Measurements from ENCODE around the gene FGFBP1. TPM values are rescaled to one million over a fixed set of nuclear protein-coding genes. Genes with fewer than 3 reads are reported as not detected.
A peak's percentile ranks its signal among the peaks of the same experiment; 100 is the strongest.

Gene FGFBP1
- total RNA-seq, 4 donors from 2014 or later: 386 to 630 (median 528) TPM

DNA sequence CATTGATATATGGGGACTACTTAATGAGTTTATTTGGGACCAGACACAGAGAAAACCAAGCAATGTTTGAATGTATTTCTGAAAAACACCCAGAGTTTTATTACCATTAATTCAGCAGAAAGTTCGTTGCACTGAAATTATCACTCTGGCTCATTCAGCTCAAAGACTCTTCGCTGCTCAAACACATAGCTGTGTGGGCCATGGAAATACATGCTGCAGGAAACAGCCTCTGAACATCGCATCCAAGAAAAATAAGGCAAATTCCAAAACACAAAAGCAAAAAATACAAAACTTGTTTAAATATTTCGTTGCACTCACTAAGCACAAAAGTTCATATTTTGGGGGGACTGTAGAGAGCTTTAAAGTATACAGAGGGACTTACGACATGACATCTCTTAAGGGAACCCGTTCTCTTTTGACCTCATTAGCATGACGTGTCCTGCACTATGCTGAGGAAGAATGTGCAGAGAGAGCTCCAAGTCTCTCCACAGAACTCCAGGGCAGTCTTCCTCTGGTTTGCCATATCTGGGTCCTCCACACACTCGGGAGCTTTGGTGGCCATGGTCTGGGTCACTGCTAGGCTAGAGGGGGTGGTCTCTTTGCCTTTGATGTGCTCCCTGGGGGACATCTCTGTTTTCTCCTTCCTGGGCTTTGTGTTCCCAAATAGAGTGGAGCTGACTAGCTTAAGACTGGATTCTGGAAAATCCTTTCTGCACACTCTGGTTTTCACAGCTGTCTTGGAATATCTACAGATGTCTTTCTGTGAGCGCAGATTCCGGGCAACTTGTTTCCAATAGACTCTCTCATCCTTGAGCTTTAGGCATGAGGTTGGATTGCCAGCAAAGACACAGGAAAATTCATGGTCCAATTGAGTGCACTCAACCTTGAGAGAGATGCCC lies 2.8 kb downstream of the FGFBP1 start:
- peaks cover 0 to 18% (median 0%) of the 10 kb centered on the region in 3 donors for H3K36me3 ChIP-seq
- H3K4me1 ChIP-seq: peaks cover 0 to 30% (median 7%) of the 10 kb centered on the region in 3 donors
- H3K4me3 ChIP-seq: peak overlapping the region; percentile 30 to 56 (median 53)
- DNase-seq: no peak
- intact Hi-C loops (cut with DNase I): no loop called here
- peak overlapping the region in 3 of 4 donors; percentile 58 to 87 (median 80) for H3K27ac ChIP-seq
- no peak for TF ChIP-seq POLR2A (IDR thresholded peaks at IDR 0.05)
- no peaks in the 10 kb centered on the region for H3K9me3 ChIP-seq
- peaks cover 0 to 7% (median 0%) of the 10 kb centered on the region in 4 donors for H3K27me3 ChIP-seq
- 52 to 73% methylated on average over 6 to 10 of the region's 10 CpGs for WGBS, 2 donors

DNA sequence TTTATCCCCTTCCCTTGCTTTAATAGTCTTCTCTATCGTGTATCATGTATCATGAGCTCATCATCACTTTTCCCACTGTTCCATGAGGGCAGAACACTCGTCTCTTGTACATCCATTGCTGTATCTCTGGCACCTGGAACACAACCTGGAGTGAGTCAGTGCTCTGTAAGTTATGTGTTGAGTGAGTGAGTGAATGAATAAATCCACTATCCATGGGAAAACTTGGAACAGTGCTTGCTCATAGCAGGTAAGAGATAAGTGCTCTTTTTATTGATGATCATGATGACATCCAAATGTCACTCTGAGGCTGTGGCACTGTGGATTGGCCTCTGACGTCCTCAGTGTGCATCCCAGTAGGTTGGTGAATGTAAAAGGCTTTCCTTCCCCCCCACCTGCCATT lies 4.3 kb downstream of the FGFBP1 start:
- Histone ChIP-seq H3K4me1 (peaks cover 0 to 42% (median 7%) of the 10 kb centered on the region in 3 donors), H3K27me3 (peaks cover 0 to 7% (median 0%) of the 10 kb centered on the region in 4 donors), H3K36me3 (peaks cover 0 to 18% (median 0%) of the 10 kb centered on the region in 3 donors), H3K4me3 (no peak overlapping the region), H3K27ac (peak overlapping the region in 2 of 4 donors; percentile 58 to 87), H3K9me3 (no peaks in the 10 kb centered on the region)
- TF ChIP-seq POLR2A (IDR thresholded peaks at IDR 0.05): no peak
- TF ChIP-seq, protein P1, sequence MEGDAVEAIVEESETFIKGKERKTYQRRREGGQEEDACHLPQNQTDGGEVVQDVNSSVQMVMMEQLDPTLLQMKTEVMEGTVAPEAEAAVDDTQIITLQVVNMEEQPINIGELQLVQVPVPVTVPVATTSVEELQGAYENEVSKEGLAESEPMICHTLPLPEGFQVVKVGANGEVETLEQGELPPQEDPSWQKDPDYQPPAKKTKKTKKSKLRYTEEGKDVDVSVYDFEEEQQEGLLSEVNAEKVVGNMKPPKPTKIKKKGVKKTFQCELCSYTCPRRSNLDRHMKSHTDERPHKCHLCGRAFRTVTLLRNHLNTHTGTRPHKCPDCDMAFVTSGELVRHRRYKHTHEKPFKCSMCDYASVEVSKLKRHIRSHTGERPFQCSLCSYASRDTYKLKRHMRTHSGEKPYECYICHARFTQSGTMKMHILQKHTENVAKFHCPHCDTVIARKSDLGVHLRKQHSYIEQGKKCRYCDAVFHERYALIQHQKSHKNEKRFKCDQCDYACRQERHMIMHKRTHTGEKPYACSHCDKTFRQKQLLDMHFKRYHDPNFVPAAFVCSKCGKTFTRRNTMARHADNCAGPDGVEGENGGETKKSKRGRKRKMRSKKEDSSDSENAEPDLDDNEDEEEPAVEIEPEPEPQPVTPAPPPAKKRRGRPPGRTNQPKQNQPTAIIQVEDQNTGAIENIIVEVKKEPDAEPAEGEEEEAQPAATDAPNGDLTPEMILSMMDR (IDR thresholded peaks at IDR 0.05): no peak
- no peak for DNase-seq
- WGBS, 2 donors: 36 to 41% methylated on average over 3 of the region's 3 CpGs
- intact Hi-C loops (cut with DNase I): no loop called here

DNA sequence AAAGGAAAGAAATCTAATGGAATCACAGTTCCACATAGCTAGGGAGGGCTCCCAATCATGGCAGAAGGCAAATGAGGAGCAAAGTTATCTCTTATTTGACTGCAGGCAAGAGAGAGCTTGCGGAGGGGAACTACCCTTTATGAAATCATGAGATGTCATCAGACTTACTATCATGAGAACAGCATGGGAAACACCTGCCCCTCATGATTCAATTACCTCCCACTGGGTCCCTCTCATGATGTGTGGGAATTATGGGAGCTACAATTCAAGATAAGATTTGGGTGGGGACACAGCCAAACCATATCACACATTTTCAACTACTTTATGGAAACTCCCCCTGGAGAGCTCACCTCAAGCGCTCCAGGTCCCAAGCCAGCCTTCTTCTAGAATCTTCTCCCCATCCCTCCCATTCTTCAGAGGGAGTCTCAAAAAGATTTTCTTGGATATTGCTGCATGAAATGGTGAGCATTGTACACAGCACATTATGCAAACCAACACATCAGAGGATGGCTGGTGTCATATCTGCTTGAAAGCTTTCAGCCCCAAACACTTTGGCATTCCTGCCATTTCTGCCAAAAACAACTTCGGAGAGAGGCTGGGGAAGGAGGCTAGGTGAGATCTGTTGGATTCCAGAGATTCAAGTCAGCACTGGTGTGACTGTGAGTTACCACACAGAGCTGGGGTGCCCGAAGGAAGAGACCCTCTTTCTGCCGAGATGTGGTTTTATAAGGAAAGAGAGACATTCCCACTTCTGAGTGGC lies 6.9 kb downstream of the FGFBP1 start:
- Histone ChIP-seq H3K4me1 (peaks cover 0 to 45% (median 7%) of the 10 kb centered on the region in 3 donors), H3K9me3 (no peaks in the 10 kb centered on the region), H3K4me3 (no peak overlapping the region), H3K36me3 (peaks cover 0 to 18% (median 0%) of the 10 kb centered on the region in 3 donors), H3K27ac (no peak overlapping the region), H3K27me3 (no peaks in the 10 kb centered on the region)
- intact Hi-C loops (cut with DNase I): no loop called here
- no peak for TF ChIP-seq POLR2A (IDR thresholded peaks at IDR 0.05)
- TF ChIP-seq, protein P1 (IDR thresholded peaks at IDR 0.05): no peak
- DNase-seq: no peak
- 92% methylated on average over 5 of the region's 5 CpGs for WGBS, 2 donors

DNA sequence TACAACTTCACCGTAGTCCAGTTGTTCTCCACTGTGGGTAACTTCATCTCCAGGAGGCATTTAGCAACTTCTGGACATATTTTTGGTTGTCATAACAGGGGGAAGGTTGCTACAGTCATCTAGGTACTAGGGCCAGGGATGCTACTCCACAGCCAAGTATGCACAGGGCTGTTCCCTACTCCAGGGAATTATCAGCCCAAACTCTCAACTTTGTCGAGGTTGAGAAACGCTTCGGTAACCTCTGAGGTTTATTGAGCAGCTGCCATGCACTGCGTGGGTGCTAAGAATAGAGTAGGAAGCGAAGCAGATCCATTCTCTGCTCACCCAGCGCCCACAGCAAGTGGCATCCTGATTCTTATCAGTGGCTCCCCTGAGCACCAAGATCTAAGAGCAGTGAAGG lies 8.2 kb downstream of the FGFBP1 start:
- TF ChIP-seq, protein P1 (IDR thresholded peaks at IDR 0.05): no peak
- TF ChIP-seq POLR2A (IDR thresholded peaks at IDR 0.05): no peak
- intact Hi-C loops (cut with DNase I): no loop called here
- H3K36me3 ChIP-seq: peaks cover 0 to 8% (median 0%) of the 10 kb centered on the region in 3 donors
- H3K4me1 ChIP-seq: peaks cover 0 to 45% (median 7%) of the 10 kb centered on the region in 3 donors
- no peak overlapping the region for H3K4me3 ChIP-seq
- H3K27me3 ChIP-seq: no peaks in the 10 kb centered on the region
- H3K9me3 ChIP-seq: no peaks in the 10 kb centered on the region
- DNase-seq: no peak
- H3K27ac ChIP-seq: no peak overlapping the region
- 33 to 50% methylated on average over 1 to 6 of the region's 7 CpGs for WGBS, 2 donors

DNA sequence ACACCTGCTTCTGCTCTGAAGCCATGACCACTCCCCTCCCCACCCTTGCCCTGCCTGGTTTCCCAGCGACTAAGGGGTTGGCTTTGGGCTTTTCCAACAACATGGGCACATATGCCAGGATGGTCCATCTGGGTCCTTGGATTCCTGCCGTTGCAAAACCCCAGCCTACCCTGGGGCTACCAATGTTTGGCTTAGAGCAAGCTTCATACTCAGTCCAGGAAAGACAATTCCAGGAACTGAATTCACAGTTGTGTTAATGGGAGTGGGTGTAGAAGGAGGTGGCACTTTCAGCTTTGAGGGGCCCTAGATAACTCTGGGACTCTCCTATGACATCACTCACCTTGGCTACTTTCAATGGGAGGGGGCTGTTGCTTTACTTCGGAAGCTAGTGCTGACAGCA lies 9.0 kb downstream of the FGFBP1 start:
- no peaks in the 10 kb centered on the region for H3K27me3 ChIP-seq
- H3K27ac ChIP-seq: no peak overlapping the region
- WGBS, 2 donors: 24 to 27% methylated on average over 1 to 2 of the region's 3 CpGs
- intact Hi-C loops (cut with DNase I): no loop called here
- H3K4me3 ChIP-seq: no peak overlapping the region
- H3K9me3 ChIP-seq: no peaks in the 10 kb centered on the region
- peaks cover 0 to 37% (median 7%) of the 10 kb centered on the region in 3 donors for H3K4me1 ChIP-seq
- no peak for DNase-seq
- TF ChIP-seq POLR2A (IDR thresholded peaks at IDR 0.05): no peak
- TF ChIP-seq, protein P1 (IDR thresholded peaks at IDR 0.05): no peak
- H3K36me3 ChIP-seq: peaks cover 0 to under 1% (median 0%) of the 10 kb centered on the region in 3 donors
